NCI-H510A (cell line): ENCODE data around the gene TBC1D10A.

Source experiments
- DNase-seq: peaks from one replicate; lab custom pipeline; 2025; lab: John Stamatoyannopoulos, UW

The TBC1D10A gene

DNA sequence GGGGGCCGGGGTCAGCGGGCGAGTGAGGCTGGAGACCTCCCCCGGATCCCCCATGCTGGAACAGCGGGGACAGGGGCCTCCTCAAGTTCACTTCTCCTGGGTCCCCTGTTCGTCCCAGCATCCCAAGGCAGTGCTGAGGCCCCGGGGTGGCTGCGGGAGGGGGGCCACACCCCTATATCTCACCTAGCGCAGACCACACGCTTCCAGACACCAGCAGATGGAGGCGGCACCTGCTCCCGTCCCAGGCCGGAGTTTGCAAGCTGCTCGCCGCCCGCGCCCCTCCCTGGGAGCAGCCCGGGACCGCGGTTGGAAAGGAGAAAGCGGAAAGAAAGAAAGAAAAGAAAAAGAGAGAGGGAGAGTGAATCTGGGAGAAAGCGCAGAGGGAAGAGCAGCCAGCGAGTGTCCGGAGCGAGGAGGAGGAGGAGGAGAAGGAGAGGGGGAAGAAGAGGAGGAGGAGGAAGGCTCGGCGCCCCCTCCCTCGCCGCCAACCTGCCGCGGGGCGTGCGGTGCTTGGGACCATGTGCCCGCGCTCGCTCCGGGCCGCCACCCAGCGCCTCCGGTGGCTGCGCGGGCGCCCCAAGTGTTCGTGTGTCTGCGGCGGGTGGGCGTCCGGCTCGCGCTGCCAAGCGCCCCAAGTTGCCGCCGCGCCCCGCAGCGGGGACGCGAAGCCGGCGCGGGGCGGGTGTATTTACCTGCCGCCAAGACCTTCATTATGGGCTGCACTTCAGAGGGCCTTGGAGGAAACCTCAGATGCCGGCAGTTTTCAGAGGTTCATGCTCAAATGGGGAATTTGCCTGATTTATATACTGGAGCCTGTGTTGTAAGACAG is 80.5 kb downstream of the TBC1D10A start, which contains the start of gene LIF:
LIF (minus strand) TSS at position 775 of the 829 bp plus-strand sequence; CDS start at position 711, 64 bp downstream.
- no peak for DNase-seq

DNA sequence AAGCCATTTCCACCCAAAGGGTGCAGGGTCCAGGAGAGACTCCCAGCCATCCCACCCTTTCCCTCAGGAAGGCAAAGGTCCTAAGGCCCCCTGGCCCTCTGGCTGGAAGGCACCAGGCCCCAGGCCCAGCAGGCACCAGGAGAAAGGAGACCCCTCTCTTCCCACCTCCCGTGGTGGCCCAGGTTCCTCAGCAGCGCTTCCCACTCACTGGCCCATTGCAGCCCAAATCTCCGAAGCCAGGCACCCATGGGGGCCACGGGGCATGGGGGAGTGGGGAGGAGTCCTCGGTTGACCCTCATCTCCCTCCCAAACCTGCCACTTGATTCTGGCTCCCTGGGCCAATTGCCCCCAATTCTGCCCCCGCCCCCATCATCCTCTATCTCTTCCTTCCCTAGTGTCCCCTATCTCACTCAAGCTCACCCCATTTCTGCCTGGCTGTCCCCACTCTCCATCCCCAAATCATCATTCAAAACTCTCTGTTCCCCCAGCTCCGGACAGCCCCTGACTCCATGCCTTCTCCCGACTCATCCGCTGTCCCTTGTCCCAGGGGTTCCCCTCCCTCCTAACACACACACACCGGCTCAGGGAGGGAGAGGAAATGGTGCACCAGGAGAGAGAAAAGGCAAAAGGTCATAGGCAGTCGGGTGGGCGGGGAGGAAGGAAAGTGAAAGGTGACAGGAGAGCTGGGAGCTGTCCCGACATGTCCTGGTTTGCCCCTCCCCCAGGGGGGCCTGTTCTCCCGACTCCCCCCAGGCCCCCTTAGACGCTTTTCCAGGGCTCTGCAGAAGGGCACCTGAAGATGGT is 81.4 kb downstream of the TBC1D10A start:
- no peak for DNase-seq

DNA sequence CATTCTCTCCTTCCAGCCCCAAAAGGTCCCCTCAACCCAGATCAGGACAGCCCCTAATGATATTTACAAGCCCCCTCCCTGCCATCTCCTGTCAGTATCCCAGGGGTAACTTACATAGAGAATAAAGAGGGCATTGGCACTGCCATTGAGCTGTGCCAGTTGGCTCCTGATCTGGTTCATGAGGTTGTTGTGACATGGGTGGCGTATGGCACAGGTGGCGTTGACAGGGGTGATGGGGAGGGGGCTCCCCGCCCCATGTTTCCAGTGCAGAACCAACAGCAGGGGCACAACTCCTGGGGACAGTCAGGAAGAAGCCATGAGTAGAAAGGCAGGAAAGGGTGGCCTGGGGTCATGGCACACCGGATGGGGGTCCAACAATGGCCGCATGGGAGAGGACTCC is 82.1 kb downstream of the TBC1D10A start:
- DNase-seq, result no peak

DNA sequence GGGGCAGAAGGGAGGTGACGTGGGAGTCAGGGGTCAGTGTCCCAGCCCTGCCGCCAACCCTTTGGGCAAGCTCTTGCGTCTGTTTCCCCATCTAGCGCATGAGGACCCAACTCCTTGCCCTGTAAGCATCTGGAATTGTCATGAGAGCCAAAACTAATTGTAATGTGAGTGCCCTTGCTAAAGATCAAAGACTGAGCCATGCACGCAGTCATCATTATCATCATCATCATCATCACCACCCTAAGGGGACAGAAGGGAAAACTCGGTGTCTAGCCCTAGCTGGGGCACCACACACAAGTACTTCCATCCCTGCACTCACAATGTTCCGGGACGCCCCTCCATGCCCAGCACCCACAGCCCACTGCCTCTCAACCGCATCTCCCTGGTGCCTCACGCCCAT is 82.7 kb downstream of the TBC1D10A start:
- no peak for DNase-seq

DNA sequence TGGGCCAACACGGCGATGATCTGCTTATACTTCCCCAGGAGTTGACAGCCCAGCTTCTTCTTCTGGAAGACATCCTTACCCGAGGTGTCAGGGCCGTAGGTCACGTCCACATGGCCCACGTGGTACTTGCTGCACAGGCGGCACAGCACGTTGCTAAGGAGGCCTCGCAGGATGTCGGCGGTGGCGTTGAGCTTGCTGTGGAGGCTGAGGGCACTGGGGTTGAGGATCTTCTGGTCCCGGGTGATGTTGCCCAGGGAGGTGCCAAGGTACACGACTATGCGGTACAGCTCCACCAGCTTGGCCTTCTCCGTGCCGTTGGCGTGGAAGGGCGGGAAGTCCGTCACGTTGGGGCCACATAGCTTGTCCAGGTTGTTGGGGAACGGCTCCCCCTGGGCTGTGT is 83.1 kb downstream of the TBC1D10A start:
- no peak for DNase-seq
